Activated CD4-positive, alpha-beta T cell treated with anti-CD3 and anti-CD28 coated beads, Interleukin-2, Interleukin-4, amounts not matched to agents 100 ng/mL and 50 ng/mL, durations not matched to agents 16 hours and 8 hours (primary cell): ENCODE data around the gene PCYT2.
"Not testable (repeated sequence)": the region's sequence is repeated elsewhere in the genome, so short reads cannot be mapped to it uniquely, and the experiment has no call there.

ENCODE experiments used
- DNase-seq: peaks from one replicate; pipeline ENCODE4 v3.0.0-alpha.2; 2020; ENCODE audit warnings: low spot score

Gene PCYT2

DNA sequence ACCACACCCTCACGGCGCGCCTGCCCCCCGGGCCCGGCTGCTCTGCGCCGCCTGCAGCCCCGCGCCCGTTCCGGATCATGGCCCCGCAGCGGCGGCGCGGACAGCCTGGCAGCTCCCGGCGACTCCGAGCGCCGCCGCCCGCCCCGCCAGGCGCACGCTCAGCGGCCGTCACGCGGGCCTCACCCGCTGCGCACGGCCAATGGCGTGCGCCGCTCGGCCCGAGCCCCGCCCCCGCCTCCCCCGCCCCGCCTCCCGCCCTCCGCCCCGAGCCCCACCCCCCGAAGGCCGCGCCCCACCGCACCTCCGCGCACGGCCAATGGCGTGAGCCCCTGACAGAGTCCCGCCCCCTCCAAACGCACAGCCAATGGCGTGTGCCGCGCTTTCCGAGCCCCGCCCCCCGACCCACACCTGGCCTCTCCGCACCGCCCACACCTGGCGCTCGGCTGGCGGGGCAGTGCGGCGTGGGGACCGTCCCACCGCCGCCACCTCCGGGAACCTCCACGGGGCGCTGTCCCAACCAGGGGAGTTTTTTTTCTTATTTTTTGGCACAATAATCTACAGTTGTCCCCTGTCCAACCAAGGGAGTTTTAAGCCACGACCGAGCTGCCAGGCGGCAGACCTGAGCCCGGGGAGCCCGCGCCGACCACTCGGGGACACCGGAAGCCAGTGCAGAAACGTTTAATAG, at the start of gene PCYT2:
Gene PCYT2, minus strand, starts transcription at position 123 of the 685 bp plus-strand sequence. Its CDS starts 44 bp downstream, at position 79.
- DNase-seq: peak; percentile 93

- no peak for DNase-seq
Observed at GRCh38 chr17:81960130-81960958, 49.1 kb upstream of the PCYT2 start.

GRCh38 chr17:81959362-81960129, 48.3 kb upstream of the PCYT2 start:
- DNase-seq: peak; percentile 56

DNA sequence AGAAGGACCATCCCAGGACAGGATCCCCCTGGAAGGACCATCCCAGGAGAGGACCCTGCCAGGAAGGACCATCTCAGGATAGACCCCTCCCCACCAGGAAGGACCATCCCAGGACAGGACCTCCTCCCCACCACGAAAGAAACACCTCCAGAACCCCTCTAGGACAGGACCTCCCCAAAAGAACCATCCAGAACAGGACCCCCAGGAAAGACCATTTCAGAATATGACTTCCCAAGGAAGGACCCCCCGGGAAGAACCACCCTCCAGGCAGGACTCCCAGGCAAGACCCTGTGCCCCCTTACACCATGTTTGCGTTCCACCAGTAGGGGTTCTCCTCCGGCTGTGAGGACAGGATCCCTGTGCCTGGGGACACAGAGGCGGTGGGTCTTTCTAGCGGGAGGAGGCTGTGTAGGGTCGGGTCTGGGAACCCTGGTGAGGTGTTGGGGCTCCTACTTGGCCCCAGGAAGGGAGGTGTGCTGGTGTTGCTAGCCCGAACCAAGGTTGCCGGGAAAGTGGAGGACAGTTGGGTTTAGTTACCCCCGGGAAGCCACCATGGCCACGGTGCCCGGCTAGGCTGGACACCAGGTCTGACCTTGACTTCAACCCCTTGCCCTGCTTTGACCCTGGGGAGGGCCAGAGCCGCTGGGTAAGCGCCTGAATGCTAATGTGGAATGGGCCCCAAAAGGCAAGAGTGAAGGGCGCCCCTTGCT, 47.6 kb upstream of the PCYT2 start:
- no peak for DNase-seq

- no peak for DNase-seq
Observed at GRCh38 chr17:81957691-81958432, 46.7 kb upstream of the PCYT2 start.

DNA sequence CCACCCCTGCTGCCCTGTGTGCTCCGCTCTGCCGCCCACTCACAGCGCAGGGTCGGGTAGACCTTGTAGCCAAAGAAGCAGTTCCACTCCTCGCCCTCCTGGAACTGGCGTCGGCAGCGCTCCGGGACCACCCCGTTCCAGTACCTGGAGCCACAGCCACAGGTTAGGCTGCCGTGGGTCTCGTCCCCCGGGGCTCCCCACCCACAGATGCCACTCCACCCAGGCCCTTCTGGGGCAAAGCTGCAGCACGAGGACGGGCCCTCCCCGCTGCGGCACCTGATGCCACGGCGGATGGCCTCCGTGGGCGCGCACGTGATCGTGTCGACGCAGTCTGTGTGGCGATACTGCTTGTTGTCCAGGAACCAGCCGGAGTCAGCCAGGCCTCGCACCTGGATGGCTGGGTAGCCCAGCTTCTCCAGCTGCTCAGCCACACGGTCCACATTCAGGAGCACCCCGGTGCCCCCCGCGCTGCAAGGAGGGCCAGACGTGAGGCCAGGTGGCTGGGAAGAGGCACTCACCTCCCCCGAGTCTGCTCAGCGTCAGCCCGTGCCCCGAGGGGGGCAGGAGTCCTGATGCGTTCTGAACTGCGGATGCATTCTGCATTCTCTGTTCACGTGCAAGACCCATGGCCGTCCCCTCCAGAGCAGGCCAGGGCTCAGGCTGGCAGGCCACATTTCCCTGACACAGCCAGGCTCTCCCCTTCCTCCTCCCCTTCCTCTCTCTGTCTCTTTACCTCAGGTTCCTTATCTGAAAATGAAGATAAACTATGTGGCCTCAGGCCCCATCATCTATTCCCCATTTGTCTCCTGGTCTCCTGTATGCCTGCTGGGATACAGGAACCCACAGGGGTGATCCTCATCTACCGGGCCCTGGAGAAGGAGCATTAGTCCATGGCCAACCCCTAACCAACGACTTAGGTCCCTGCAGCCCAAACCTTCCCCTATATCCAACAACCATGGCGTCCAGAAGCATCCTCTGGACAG, 45.7 kb upstream of the PCYT2 start:
- no peak for DNase-seq

DNA sequence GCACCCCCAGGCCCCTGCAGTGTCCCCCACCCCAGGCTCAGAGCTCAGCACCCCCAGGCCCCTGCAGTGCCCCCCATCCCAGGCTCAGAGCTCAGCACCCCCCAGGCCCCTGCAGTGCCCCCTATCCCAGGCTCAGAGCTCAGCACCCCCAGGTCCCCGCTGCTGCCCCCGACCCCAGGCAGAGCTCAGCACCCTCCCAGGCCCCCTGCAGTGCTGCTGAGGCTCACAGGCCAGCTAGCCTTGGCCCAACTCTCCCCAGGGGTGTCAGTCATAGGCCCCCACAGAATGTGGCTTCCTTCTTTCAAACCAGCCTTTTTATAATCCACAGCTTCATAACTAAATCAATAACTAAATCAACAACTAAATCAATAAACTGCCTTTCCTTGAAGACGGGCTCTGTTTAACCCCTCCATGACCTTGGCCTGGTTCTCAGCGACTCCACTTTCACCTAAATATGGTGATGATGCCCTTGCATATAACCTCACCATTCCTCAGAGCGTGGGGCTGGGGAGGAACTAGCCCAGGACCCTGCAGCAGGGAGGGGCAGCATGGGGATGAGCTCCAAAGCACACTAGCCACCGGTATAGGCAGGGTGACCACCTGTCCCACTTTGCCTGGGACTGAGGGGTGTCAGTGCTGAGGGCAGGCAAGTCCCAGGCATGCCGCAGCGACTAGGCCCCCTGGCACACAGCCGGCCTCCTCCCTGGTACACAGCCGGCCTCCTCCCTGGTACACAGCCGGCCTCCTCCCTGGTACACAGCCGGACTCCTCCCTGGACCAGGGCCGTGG, 44.8 kb upstream of the PCYT2 start:
- DNase-seq: no peak

DNA sequence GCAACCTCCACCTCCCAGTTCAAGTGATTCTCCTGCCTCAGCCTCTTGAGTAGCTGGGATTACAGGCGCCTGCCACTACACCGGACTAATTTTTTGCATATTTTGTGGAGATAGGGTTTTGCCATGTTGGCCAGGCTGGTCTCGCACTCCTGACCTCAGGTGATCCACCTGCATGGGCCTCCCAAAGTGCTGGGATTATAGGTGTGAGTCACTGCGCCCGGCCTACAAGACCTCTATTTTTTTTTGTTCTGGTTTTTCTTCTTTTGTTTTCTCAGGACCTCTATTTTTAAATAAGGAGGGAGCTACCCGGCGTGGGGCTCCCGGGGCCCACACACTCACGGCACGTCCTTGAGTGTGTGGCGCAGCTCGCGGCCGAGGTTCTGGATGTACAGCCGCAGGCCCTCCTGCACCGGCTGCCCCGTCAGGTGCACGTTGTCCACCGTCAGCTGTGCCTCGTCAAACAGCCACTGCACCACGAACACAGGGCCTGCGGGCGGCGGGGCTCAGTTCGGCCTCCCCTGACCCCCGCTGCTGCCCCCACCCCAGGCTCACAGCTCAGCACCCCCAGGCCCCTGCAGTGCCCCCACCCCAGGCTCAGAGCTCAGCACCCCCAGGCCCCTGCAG, 44.0 kb upstream of the PCYT2 start:
- DNase-seq: no peak

GRCh38 chr17:81954131-81955057, 43.2 kb upstream of the PCYT2 start:
- DNase-seq: no peak

DNA sequence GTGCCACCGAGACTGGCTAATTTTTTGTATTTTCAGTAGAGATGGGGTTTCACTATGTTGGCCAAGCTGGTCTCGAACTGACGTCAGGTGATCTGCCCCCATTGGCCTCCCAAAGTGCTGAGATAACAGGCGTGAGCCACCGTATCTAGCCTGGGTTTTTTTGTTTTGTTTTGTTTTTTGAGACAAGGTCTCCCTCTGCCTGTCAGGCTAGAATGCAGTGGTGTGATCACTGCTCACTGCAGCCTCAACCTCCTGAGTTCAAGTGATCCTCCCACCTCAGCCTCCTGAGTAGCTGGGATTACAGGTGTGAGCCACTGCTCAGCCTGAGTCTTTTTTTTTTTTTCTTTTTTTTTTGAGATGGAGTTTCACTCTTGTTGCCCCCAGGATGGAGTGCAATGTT, 42.2 kb upstream of the PCYT2 start:
- not testable (repeated sequence) for DNase-seq

DNA sequence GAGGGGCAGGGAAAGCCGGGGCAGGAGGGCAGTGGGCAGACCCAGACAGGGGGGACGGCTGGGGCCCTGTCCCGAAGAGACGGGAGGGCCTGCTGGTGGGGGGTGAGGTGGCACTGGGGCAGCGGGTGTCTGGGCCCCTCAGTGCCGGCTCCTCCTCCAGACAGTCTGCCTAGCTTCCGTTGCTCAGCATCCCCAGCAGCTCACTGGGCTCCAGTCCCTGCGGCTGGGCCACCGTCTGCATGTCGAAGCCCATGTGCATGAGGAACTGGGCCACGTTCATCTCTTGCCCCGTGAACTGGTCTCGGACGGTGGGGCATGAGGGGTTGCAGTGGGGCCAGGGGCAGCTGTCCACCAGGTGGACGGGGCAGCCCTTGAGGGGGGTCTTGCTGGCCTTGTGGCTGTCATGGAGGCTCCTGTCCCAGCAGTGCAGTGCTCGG, 41.6 kb upstream of the PCYT2 start:
- no peak for DNase-seq

DNA sequence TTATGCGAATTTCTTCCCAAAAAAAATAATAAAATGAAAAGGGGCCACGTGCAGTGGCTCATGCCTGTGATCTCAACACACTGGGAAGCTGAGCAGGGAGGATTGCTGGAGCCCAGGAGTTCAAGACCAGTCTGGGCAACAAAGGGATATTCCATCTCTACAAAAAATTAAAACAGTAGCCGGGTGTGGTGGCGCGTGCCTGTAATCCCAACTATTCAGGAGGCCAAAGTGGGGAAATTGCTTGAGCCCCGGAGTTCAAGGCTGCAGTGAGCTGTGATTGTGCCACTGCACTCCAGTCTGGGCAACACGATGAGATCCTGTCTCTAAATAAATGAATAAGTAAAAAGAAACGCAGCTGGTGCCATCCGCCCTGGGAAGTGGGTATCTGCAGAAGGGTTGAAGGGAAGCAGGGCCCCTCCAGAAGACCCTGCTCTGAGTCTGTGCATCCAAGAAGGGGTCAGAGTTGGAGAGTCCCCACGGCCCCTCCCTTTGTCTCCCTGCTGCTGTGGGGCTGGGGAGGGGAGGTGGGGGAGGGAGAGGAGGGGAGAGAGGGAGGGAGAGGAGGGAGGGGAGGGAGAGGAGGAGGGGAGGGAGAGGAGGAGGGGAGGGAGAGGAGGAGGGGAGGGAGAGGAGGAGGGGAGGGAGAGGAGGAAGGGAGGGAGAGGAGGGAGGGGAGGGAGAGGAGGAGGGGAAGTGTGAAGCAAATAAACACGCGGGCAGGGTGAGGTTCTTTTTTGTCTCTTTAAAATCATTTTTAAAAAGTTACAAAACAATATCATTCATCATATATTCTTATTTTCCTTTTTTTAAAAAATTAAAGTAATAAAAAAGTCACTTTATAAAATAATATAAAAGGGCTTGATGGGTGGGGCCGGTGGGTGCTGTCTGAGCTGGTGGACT, 40.8 kb upstream of the PCYT2 start:
- DNase-seq: no peak

DNA sequence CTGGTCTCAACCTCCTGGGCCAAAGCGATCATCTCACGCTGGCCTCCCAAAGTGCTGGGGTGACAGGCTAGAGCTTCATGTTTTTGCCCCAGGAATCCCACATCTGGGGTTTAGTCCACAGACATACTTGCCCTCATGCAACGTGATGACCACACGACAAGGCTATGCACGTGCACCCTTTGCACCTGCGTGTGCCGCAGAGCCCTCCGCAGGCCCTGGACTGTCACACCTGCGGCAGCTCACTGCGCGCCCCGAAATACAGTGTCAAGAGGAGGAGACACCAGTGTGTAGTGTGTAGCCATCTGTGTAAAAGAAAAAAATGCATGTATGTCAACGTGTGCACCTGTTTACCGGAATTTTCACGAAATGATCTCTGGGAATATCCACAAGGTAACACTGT, 39.3 kb upstream of the PCYT2 start:
- DNase-seq: no peak

GRCh38 chr17:81948635-81949378, 37.6 kb upstream of the PCYT2 start:
- DNase-seq: no peak

DNA sequence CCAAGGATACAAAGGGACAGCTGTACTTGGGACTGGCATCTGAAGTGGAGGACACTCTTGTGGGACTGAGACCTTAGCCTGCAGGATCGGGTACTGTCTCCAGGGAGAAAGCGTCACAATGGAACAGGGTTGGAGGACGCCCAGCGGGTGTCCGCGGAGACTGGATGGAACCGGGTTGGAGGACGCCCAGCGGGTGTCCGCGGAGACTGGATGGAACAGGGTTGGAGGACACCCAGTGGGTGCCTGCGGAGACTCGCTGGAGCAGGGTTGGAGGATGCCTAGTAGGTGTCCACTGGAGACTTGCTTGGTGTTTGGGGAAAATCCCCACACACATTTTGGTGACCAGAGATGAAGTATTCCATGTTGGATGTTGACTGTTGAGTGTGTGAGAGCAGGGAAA, 36.0 kb upstream of the PCYT2 start, which contains the start of gene MYADML2:
Gene MYADML2, minus strand, starts transcription at position 45 of the 400 bp plus-strand sequence. CDS start 5,492 bp downstream, outside the sequence.
- DNase-seq: no peak

GRCh38 chr17:81944858-81945257, 33.7 kb upstream of the PCYT2 start:
- no peak for DNase-seq
